NCI-H774 (cell line): ENCODE measurements around the gene GALNT18.

Source experiments
- DNase-seq: peaks from one replicate; lab custom pipeline; 2025; lab: John Stamatoyannopoulos, UW

Gene GALNT18

GRCh38 chr11:11309906-11310305, 311.9 kb downstream of the GALNT18 start:
- no peak for DNase-seq

- DNase-seq, result no peak
Observed at GRCh38 chr11:11308249-11308648, 313.6 kb downstream of the GALNT18 start.

GRCh38 chr11:11306855-11307254, 314.9 kb downstream of the GALNT18 start:
- DNase-seq, result no peak

GRCh38 chr11:11304550-11304949, 317.3 kb downstream of the GALNT18 start:
- DNase-seq, result no peak

- DNase-seq, result no peak
Observed at GRCh38 chr11:11302565-11302964, 319.2 kb downstream of the GALNT18 start.

- DNase-seq, result no peak
Observed at GRCh38 chr11:11301212-11301611, 320.6 kb downstream of the GALNT18 start.

GRCh38 chr11:11297578-11297977, 324.2 kb downstream of the GALNT18 start:
- no peak for DNase-seq

- DNase-seq, result no peak
Observed at GRCh38 chr11:11296434-11296833, 325.4 kb downstream of the GALNT18 start.

GRCh38 chr11:11294551-11294855, 327.3 kb downstream of the GALNT18 start:
- DNase-seq, result no peak

- no peak for DNase-seq
Observed at GRCh38 chr11:11293798-11294550, 327.8 kb downstream of the GALNT18 start.

- DNase-seq, result no peak
Observed at GRCh38 chr11:11292839-11293238, 329.0 kb downstream of the GALNT18 start.

- peak; percentile 66 for DNase-seq
Observed at GRCh38 chr11:11291041-11292015, 330.5 kb downstream of the GALNT18 start.

- DNase-seq, result no peak
Observed at GRCh38 chr11:11290354-11290753, 331.5 kb downstream of the GALNT18 start.

- DNase-seq, result no peak
Observed at GRCh38 chr11:11289669-11290068, 332.1 kb downstream of the GALNT18 start.

- DNase-seq, result no peak
Observed at GRCh38 chr11:11288972-11289616, 332.7 kb downstream of the GALNT18 start.

GRCh38 chr11:11284481-11284880, 337.3 kb downstream of the GALNT18 start:
- no peak for DNase-seq

- DNase-seq, result no peak
Observed at GRCh38 chr11:11281626-11282025, 340.2 kb downstream of the GALNT18 start.

GRCh38 chr11:11280826-11281225, 341.0 kb downstream of the GALNT18 start:
- DNase-seq, result no peak

GRCh38 chr11:11279956-11280689, 341.7 kb downstream of the GALNT18 start:
- DNase-seq, result peak; percentile 86

- DNase-seq, result no peak
Observed at GRCh38 chr11:11272254-11272653, 349.6 kb downstream of the GALNT18 start.

- DNase-seq, result no peak
Observed at GRCh38 chr11:11270236-11270775, 351.5 kb downstream of the GALNT18 start.

GRCh38 chr11:11268706-11269105, 353.1 kb downstream of the GALNT18 start:
- DNase-seq, result no peak
